ENCODE data around the gene SLC25A21.
"Not testable (repeated sequence)": the region's sequence is repeated elsewhere in the genome, so short reads cannot be mapped to it uniquely, and the experiment has no call there.

The SLC25A21 gene

GRCh38 chr14:37083599-37083998 is 88.8 kb downstream of the SLC25A21 start:
- DNase-seq: no peak

GRCh38 chr14:37082449-37082848 is 90.0 kb downstream of the SLC25A21 start:
- DNase-seq: no peak

- DNase-seq: no peak
Measured at GRCh38 chr14:37081856-37082255, 90.5 kb downstream of the SLC25A21 start.

GRCh38 chr14:37081218-37081617 is 91.2 kb downstream of the SLC25A21 start:
- DNase-seq: no peak

GRCh38 chr14:37078131-37078530 is 94.3 kb downstream of the SLC25A21 start:
- DNase-seq: no peak

- DNase-seq: not testable (repeated sequence)
Measured at GRCh38 chr14:37074320-37074719, 98.1 kb downstream of the SLC25A21 start.

GRCh38 chr14:37063467-37064240 is 108.8 kb downstream of the SLC25A21 start:
- no peak for DNase-seq

- DNase-seq: no peak
Measured at GRCh38 chr14:37062191-37062803, 110.1 kb downstream of the SLC25A21 start.

- no peak for DNase-seq
Measured at GRCh38 chr14:37061697-37062096, 110.7 kb downstream of the SLC25A21 start.

GRCh38 chr14:37060496-37061260 is 111.7 kb downstream of the SLC25A21 start:
- DNase-seq: no peak

GRCh38 chr14:37057776-37058175 is 114.6 kb downstream of the SLC25A21 start:
- no peak for DNase-seq

GRCh38 chr14:37056473-37056872 is 115.9 kb downstream of the SLC25A21 start:
- DNase-seq: no peak

GRCh38 chr14:37054869-37055268 is 117.5 kb downstream of the SLC25A21 start:
- no peak for DNase-seq

GRCh38 chr14:37054144-37054543 is 118.3 kb downstream of the SLC25A21 start:
- DNase-seq: no peak

GRCh38 chr14:37051680-37052079 is 120.7 kb downstream of the SLC25A21 start:
- no peak for DNase-seq

- no peak for DNase-seq
Measured at GRCh38 chr14:37051153-37051552, 121.3 kb downstream of the SLC25A21 start.

- DNase-seq: no peak
Measured at GRCh38 chr14:37048666-37049071, 123.7 kb downstream of the SLC25A21 start.

GRCh38 chr14:37047996-37048395 is 124.4 kb downstream of the SLC25A21 start:
- no peak for DNase-seq

GRCh38 chr14:37047226-37047625 is 125.2 kb downstream of the SLC25A21 start:
- DNase-seq: no peak

GRCh38 chr14:37046815-37047214 is 125.6 kb downstream of the SLC25A21 start:
- no peak for DNase-seq

- DNase-seq: no peak
Measured at GRCh38 chr14:37045340-37046061, 126.9 kb downstream of the SLC25A21 start.

GRCh38 chr14:37037636-37038387 is 134.6 kb downstream of the SLC25A21 start:
- no peak for DNase-seq
